MV-4-11 (cell line): ENCODE results near the gene EXOC4.
A peak's percentile ranks its signal among the peaks of the same experiment; 100 is the strongest.

Experiments used
- DNase-seq: peaks from one replicate; lab custom pipeline; 2025; lab: John Stamatoyannopoulos, UW

The EXOC4 gene

DNA sequence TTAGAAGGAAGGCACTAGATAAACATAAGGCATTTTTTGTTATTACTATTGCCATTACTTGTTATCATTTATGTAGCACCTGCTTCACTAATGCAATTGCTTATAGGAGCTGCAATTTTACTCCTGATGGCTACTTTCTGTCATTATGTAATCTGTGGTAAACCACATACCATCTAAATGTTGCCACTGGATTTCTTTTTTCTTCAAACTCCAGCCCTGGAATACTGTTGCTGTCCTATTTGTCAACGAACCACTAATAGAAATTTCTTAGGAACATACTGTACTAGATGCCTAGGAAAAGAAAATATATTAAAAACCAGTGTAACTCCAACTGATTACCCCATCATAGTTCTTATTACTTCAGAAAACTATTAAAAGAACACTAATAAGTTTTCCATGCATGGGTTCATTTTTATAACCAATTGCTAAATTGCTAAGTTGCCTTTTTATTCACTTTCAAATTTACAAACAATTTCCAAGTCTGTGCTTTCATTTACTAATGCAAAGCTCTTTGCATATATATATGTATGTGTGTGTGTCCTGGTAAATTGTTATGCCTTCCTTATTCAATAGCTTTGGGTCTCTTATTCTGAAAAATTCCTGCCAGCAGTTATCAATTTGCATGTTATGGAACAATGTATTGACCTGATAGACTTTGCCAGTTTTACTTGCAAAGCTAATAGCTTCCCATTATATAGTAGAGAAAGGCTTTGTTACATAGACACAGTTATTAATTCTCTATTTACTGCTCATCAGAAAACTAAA, 287.4 kb downstream of the EXOC4 start:
- DNase-seq: no peak

DNA sequence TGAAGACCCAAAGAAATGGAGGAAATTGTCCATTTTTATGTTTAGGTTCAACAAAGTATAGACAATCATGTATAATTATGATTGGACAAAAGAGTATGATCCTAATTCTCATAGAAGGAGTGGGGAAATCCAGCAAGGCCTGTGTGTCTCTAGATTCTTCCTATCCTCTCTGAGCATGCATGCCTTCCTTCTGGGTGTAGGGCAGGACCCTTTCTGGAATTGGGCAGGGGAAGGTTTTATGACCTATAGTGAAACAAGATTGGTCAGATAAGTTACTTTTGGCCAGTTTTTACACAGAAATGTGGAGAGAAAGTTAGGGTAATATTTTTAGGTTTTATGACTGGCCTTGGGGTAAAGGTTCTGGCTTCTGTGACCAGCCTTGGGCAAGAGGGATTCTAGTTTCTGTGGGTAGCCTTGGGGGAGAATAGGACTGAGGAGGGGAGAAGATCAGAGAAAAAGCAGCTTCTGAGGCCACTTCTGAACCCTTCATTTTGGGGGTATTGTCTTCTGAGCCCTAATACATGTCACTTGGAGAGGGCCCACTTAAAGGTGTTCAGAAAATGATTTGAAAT, 289.4 kb downstream of the EXOC4 start:
- DNase-seq: no peak

DNA sequence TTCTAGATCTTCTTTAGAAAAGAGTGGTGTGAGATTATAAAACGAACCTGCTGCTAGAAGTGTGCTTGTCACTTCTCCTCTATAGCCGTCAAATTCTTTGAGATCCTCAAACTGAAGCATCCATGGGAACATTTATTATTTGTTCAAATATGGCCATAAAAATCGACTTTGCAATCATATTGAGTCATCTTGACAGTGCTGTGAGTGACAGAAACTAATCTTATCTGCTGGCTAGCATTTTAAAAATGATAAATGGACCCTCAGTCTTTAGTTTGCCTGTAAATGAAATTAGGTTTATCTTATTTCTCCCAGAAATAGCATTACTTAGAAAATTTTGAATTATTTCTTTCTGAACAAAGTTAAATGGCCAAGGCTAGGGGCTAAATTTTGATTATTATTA, 290.8 kb downstream of the EXOC4 start:
- DNase-seq: no peak

DNA sequence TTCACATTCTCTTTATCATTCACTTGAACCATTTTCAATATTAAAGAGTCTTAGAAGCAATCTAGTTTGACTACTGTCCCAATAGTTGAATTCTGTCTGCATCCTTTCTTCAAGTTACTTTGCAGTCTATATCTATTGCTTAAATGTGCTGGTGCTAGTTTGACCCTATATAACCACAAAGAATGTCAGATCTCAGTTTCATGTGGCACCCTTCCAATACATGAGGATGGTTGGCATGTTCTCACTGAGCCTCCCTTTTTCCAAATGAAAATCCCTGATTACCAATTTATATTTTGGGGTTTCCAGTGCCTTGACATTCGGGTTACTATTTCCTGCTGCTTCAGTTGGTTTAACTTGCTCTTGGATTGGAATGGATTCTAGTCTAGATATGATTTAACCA, 292.7 kb downstream of the EXOC4 start:
- no peak for DNase-seq

DNA sequence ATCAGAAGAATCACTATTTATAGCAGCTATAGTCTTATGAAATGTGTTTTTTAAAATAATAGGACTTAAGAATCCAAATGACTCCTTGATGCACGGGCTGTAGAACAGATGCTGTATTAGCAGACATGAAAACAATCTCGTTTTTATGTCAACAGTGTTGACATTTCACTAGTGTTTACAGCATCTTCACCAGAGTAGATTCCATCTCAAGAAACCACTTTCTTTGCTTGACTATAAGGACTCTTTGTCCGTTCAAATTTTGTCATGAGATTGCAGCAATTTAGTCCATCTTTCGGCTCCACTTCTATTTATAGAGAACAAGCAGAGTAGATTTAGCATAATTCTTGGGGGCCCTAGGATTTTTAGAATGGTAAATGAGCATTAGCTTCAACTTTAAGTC, 295.1 kb downstream of the EXOC4 start:
- no peak for DNase-seq

DNA sequence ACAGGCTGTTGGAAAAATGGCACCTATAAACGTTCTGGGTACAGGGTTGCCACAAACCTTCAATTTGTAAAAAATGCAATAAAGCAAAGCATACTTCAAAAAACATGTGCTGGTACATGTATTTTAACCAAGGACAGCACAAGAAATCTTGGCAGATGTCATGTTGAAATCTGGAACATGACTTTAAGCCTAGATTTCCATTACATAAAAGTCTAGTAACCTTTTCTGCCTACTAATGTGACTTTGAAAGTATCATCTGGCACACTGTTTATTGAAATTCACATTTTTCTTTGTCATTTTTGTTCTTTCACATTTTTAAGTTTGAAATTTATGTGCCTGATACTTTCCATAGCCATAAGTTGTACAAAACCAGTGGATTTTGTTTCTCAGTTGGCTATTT, 296.8 kb downstream of the EXOC4 start:
- no peak for DNase-seq

DNA sequence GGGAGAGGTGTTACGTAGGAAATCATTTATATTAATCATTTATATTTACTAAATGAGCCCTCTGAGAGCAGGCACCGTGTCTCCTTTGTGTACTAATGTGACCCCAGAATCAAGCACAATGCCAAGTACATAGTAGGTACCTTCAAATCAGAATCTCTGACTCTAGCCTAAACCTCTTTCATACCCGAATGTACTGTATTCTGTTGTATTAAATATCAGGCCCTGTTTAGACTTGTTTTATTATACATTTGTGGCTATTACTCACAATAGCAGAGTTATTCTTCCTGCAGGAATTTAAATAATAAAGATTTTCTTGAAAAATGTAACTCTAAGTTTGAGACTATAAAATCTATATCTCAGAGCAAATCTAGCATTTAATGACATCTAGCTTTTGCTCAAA, 297.3 kb downstream of the EXOC4 start:
- DNase-seq: no peak

DNA sequence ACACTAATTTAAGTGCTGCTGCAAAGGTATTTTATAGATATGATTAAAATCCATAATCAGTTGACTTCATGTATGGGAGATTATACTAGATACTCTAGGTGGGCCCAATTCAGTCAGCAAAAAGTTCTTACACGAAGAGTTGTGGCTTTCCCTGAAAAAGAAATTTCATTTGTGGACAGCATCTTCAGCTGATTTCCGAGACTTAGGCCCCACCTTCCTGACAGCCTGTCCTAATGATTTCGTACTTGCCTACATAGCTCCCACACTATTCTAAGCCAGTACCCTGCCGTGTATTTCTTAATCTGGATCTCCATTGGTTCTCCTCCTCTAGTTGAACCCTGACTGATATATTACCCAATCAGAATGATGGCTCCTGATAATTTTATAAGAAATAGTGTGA, 297.9 kb downstream of the EXOC4 start:
- DNase-seq: no peak

DNA sequence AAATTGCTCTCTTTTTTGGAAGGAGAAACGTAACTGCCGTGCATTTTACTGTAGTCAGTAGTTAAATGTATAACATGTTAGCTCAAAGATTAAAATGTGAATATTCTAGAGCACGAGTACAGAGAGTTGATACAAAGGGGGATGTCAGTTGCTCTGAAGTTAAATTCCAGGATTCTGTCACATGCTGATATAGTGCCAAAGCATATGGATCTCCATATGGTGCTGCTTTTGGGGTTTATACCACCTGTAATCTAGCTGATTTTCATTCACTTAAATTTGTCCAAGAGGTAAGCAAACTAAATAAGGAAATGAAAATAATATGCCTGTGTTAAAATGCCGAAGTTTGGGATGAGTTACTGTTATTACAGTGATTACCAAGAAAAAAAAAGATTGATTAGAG, 298.6 kb downstream of the EXOC4 start:
- no peak for DNase-seq

DNA sequence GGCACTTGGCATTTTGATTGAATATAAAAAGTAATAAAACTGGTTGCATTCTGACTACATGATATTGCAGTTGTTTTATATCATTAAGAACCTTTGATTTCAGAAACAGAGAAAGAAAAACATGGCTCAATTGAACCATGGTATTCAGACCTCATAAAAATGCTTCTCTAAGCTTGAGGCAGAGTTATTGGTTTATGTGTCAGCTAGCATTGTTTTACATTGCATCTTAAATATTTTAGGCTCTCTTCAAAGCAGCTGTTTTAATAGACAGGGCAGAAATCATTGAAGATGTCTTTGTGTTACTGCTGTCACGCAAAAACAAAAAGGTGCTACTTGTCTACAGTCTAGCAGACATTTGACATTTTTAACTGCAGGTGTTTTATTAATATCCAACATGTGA, 299.2 kb downstream of the EXOC4 start:
- DNase-seq: no peak

DNA sequence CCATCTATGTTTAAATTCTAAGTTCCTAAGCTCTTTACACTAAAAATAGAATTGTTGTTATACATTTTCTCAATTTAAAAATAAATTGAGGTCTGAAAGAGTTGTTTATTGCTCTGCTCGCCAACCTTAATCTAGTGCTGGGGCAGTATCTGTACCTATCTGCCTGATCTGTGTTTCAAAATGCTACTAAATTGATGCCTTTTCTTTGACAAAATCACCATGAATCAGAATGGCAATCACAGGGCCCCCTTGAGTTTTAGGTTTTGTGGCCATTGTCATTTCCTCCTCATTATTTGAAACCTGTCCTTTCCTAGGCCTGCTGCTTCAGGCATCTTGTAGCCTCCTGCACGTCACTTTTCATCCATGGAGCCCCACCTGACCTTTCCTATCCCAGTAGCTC, 301.5 kb downstream of the EXOC4 start:
- no peak for DNase-seq

DNA sequence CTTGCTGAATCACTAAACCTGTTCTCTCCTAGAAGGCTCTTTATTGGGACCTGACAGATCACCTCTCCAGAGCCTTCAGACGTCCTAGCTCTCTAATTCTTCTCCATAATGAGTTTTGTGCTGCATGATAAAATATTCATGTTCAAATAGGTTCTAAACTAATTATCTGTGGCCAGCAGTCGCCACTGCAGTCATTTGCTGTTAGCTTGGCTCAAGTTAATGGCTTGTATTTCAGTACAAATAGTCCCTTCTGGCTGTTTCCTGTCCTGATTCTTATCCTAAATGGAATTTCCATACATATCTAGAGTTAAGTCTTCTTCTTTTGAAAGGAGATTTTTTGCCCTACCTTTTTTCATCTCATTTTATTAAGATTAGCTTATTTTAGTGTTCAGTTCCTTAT, 303.2 kb downstream of the EXOC4 start:
- no peak for DNase-seq

DNA sequence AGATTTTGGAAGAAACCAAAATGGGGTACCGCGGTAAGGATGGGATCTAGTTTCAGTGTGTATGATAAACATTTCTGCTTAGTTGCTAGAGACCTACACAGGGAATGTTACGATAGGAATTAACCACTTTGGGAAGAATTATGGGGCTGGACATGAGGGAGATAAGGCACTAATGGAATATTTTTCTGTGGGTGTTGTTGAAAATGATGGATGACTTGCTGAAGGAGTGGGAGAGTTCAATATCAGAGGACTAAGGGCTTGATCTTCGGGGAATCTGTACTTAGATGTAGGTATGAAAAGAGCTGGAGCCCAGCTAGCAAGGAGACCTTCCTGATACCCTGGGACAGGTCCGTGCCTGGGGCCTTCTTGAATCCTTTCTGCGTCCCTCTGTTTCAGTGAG, 303.7 kb downstream of the EXOC4 start:
- DNase-seq: no peak

DNA sequence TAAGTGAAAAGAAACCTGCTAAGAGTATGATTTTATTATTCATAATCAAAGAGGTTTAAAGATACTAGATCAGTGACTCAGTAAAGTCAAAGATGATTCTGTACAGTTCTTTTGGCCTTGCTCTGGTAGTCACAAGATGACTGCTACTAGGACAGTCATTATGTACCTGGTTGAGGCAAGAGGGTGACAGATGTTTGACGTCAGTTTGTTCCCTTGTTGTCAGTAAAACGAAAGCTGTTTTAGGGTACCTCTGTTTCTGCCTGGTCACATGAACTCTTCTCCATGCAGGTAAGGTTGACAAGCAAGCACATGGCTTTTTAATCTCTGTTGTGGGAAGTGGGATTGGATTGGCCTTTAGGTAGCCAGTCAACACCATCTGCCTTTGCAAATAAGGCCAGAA, 308.0 kb downstream of the EXOC4 start:
- DNase-seq: no peak

DNA sequence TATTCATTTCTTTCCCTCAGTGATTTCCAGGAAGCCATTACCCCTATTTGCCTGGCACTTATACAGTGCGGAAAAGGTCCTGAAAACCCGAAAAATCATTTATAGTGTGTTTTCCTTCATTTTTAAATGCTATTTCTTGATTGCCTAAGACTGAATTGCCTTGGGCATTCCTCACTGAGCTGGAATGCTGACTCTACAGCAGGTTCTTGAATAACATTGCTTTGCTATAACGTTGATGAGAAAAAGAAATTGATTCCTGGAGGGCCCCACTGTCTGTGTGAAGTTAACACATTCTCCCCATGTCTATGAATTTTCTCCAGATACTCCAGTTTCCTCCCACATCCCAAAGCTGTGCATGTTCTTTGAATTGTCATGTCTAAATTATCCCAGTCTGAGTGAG, 308.5 kb downstream of the EXOC4 start:
- no peak for DNase-seq

DNA sequence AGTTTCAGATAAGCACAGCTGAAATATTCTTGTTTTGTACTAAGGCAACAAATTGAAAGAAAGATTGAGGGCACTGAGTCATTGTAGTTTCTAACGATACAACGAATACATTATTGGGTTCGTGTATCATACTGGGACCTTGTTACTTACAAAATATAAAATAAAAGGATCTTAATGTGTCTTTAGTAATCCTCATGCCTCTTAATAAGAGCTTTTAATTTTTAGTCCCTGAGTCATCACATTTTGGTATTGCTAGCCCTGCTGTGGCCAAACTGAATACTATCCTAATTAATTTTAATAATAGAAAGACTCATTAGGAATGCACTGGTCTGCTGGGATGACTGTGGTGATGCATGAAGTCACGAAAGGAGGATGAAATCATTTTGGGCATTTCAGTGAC, 309.7 kb downstream of the EXOC4 start:
- DNase-seq: no peak

DNA sequence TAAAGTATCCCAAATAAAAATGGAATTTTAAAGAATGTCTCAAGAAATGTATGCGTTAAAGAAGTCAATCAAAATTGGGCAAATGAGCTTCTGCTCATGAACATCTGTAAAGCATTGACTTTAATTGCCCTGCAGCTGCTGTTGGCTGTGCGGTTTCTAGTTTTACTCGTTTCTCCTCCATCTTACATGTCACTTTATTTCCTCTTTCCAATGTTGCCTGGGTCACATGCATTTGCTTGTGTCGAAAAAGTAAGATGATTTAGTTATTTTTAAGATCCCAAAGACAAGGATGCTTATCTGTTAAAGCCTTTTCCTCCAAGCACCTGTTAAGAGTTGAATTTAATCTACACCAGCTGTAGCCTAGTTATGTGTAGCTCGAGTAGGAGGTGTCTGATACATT, 310.4 kb downstream of the EXOC4 start:
- DNase-seq: peak; percentile 88

DNA sequence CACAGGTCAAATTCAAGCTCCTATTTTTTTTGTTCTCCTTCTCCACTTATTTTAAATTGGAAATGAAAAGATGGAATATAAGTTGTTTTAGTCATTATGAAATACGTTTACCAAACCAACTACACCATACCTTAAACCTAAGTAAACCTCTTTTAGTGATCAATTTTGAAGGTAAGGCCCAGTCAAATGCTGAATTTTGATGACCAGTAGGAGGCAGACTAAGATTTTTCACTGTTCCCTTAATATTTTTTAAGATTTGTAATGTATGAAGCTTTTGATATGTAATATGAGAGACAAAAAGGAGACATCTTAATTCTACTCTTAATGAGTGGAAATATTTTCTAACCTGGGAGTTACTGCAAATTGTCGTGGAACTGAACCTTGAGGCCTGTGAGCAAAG, 311.6 kb downstream of the EXOC4 start:
- no peak for DNase-seq

DNA sequence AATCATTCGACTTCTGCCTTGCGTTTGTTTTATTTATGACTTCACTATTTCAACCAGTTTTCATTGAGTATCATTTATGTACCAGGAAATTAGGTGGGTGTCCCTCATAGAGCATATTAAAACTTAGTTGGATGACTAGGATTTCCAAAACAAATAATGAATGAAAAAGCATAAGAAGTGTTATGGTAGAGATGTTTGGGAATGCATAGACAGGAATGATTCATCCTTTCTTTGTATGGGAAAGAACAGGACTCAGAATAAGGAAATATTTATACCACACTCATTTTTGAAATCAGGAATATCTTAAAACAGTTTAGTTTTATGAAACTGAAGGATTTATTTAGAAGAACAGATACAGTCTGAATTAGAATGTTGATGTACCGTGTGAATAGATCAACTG, 315.7 kb downstream of the EXOC4 start:
- no peak for DNase-seq

DNA sequence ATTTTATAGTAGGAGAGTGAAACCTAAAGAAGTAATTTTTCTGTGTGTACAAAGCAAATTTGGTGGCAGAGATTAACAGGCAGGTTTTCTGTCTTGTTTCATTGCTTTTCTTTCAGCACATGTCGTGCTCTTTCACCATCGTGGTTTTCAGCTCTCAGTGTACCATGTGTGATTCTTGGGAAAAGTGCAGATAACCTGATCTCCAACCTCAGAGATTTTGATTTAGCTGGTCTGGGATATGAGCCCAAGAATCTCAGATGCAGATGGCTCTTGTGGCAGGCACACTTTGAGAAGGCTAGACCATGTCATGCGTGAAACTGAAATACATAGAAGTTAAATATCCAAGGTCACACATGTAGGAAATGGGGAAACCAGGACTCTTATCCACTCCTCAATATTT, 317.4 kb downstream of the EXOC4 start:
- no peak for DNase-seq

DNA sequence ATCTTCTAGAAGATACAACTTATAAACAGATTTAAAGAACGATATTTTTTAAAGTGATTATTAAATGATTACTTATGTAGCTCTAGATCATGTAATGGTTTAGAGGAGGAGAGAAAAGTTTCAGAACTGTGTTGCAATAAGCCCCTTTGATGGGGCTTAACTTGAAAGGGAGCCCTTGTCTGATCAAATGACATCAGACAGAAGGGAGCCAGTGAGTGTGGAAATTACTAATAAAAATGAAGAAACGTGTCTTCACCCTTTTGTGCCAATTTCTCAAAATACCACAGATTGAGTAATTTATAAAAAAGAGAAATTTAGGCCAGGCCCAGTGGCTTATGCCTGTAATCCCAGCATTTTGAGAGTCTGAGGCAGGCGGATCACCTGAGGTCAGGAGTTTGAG, 318.2 kb downstream of the EXOC4 start:
- DNase-seq: peak; percentile 52

DNA sequence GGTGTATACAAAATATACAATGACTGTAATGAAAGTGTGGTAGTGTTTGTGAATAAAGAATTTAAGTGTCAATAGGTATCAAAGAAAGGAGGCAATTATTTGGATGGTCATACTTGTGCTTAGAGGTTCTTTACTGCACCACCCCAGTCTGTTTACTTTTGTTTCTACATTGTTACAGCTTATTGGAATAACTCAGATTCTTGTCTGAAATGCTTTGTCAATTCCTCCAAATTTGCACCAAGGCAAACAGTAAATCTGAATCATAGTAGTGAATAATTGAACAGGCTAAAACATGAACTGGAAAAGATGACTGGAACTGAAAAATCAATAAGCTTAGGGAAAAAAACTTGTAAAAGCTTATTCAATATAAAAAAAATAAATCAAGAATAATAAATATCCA, 319.2 kb downstream of the EXOC4 start:
- no peak for DNase-seq

DNA sequence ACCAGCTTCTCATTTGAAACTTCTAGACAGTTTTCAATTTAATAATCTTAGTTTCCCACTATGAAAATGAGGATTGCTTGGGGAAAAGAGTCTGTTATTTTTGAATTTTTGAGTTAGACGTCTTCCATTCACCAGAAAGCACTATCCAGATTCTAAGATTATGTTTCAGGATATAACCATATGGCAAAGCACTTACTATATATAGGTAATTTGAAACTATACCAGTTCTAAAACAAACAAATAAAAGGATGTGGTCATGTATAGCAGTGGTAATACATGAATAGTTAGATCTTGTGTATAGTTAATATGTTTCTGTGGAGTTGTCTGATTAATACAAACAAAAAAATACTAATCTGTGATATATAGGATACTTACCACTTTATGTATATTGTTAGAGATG, 320.0 kb downstream of the EXOC4 start:
- no peak for DNase-seq

DNA sequence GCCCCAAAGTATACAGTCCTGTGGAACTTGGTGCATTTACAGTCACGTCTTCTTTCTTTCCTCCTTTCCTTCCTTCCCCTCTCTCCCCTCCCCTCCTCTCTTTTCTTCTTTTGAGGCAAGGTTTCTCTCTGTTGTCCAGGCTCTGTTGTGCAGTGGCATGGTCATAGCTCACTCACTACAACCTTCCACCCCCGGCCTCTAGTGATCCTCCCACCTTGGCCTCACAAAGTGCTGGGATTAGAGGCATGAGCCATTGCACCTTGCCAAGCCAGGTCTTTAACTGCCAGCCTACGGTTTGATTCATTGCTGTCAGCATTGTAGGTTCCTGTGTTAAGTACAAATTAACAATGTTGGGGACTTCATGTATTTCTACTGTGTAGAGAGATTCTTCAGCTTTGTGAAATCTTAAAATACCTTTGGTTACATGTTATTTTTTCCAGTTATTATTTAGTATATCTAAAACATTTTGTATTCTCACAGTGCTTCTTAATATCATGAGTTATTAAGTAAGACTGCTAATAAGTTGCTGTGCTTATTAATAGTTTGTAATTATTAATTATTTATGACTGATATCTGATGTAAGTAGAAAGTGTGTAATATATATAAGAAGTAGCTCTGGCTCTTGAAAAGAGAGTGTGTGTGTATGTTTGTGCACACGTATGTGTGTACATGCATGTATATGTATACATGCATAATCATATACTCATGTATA, 320.8 kb downstream of the EXOC4 start:
- DNase-seq: no peak
